ENCODE measurements around the gene DMAC2L. TPM values are rescaled to one million over a fixed set of nuclear protein-coding genes. Genes with fewer than 3 reads are reported as not detected.

Gene DMAC2L
- total RNA-seq, 1 experiment from 2014 or later: 14.0 TPM

DNA sequence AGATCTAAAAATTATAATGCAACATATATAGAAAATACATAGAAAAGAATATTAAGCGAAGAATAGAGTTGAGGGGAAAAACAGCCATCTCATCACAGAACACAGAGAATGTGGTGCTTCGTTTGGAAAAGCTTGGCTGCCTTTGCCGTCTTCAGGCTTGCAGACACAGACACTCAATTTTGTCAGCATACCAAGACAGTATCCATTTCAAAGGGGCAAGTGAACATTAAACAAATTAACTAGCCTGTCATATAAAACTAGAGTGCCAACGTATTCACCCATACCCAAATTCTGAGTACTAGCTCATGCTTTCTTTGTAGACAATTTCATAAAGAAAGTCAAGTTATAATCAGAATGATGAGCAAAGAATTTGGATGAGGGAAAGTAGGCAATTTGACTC lies 40.5 kb downstream of the DMAC2L start:
- BruUV-seq (replicated peaks): no TSS peak
- ChIA-PET POLR2A (no interaction called here), CTCF (no interaction called here)
- Histone ChIP-seq H3K4me3 (ENCODE audit: low read depth in 2 of 2, low read length in 2 of 2) (no peak overlapping the region), H3K27me3 (ENCODE audit: control insufficient read depth, insufficient read depth, low read length) (no peaks in the 10 kb centered on the region), H3K4me1 (ENCODE audit: control insufficient read depth, insufficient read depth, low read length) (no peaks in the 10 kb centered on the region), H3K27ac (ENCODE audit: low read length) (no peak overlapping the region), H3K36me3 (ENCODE audit: control insufficient read depth, insufficient read depth, low read length) (no peaks in the 10 kb centered on the region), H3K9me3 (ENCODE audit: control insufficient read depth, insufficient read depth, low read depth, low read length) (no peaks in the 10 kb centered on the region)
- DNase-seq (ENCODE audit: low read depth, low spot score) (no peak), ATAC-seq (no peak)
- TF ChIP-seq, protein P1, sequence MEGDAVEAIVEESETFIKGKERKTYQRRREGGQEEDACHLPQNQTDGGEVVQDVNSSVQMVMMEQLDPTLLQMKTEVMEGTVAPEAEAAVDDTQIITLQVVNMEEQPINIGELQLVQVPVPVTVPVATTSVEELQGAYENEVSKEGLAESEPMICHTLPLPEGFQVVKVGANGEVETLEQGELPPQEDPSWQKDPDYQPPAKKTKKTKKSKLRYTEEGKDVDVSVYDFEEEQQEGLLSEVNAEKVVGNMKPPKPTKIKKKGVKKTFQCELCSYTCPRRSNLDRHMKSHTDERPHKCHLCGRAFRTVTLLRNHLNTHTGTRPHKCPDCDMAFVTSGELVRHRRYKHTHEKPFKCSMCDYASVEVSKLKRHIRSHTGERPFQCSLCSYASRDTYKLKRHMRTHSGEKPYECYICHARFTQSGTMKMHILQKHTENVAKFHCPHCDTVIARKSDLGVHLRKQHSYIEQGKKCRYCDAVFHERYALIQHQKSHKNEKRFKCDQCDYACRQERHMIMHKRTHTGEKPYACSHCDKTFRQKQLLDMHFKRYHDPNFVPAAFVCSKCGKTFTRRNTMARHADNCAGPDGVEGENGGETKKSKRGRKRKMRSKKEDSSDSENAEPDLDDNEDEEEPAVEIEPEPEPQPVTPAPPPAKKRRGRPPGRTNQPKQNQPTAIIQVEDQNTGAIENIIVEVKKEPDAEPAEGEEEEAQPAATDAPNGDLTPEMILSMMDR (IDR thresholded peaks at IDR 0.05): no peak
- TF ChIP-seq POLR2AphosphoS5 (IDR thresholded peaks at IDR 0.05; ENCODE audit: low read depth, low read length) (no peak), TCF7L2 (IDR thresholded peaks at IDR 0.05; ENCODE audit: low read depth, low read length) (no peak), SIN3A (IDR thresholded peaks at IDR 0.05; ENCODE audit: borderline replicate concordance, insufficient read depth, low read depth, low read length) (no peak)
- TF ChIP-seq, protein P2, sequence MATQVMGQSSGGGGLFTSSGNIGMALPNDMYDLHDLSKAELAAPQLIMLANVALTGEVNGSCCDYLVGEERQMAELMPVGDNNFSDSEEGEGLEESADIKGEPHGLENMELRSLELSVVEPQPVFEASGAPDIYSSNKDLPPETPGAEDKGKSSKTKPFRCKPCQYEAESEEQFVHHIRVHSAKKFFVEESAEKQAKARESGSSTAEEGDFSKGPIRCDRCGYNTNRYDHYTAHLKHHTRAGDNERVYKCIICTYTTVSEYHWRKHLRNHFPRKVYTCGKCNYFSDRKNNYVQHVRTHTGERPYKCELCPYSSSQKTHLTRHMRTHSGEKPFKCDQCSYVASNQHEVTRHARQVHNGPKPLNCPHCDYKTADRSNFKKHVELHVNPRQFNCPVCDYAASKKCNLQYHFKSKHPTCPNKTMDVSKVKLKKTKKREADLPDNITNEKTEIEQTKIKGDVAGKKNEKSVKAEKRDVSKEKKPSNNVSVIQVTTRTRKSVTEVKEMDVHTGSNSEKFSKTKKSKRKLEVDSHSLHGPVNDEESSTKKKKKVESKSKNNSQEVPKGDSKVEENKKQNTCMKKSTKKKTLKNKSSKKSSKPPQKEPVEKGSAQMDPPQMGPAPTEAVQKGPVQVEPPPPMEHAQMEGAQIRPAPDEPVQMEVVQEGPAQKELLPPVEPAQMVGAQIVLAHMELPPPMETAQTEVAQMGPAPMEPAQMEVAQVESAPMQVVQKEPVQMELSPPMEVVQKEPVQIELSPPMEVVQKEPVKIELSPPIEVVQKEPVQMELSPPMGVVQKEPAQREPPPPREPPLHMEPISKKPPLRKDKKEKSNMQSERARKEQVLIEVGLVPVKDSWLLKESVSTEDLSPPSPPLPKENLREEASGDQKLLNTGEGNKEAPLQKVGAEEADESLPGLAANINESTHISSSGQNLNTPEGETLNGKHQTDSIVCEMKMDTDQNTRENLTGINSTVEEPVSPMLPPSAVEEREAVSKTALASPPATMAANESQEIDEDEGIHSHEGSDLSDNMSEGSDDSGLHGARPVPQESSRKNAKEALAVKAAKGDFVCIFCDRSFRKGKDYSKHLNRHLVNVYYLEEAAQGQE (IDR thresholded peaks at IDR 0.05; ENCODE audit: insufficient read depth in 1 of 2, low read depth in 2 of 2, low read length in 1 of 2): no peak
- in situ Hi-C loops (cut with HindIII; ENCODE audit: low pct_unique_long_range_greater_than_20kb, low sequenced_read_pairs): no loop called here
- intact Hi-C loops (cut with micrococcal nuclease; ENCODE audit: unreplicated experiment): no loop called here

DNA sequence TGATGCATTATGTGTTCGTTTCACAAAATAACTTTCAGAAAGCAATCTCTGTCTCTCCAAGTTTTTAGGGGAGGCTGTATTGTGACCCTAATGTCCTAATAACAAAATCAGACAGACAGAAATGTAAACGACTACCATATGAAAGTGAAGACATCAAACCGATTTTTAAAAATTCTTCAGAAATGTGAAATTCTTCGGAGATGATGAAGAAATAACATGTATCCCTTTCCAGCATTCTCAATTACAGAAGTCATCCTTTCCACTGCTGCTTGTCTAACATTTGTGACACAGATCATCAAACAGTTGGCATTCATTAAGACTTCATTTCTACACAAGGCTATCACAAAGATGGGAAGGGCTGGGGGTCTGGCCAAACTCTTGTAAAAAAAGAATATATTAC lies 41.0 kb downstream of the DMAC2L start:
- Histone ChIP-seq H3K27me3 (ENCODE audit: control insufficient read depth, insufficient read depth, low read length) (no peaks in the 10 kb centered on the region), H3K27ac (ENCODE audit: low read length) (no peak overlapping the region), H3K4me3 (ENCODE audit: low read depth in 2 of 2, low read length in 2 of 2) (no peak overlapping the region), H3K9me3 (ENCODE audit: control insufficient read depth, insufficient read depth, low read depth, low read length) (no peaks in the 10 kb centered on the region), H3K36me3 (ENCODE audit: control insufficient read depth, insufficient read depth, low read length) (no peaks in the 10 kb centered on the region), H3K4me1 (ENCODE audit: control insufficient read depth, insufficient read depth, low read length) (no peaks in the 10 kb centered on the region)
- DNase-seq (ENCODE audit: low read depth, low spot score): no peak
- BruUV-seq (replicated peaks): no TSS peak
- in situ Hi-C loops (cut with HindIII; ENCODE audit: low pct_unique_long_range_greater_than_20kb, low sequenced_read_pairs): no loop called here
- intact Hi-C loops (cut with micrococcal nuclease; ENCODE audit: unreplicated experiment): no loop called here
- ChIA-PET CTCF (no interaction called here), POLR2A (interaction anchor here (0.6 kb wide), 1 partner anchor 21 kb away, joined by 3 read pairs; no protein-coding TSS in a partner anchor)
- TF ChIP-seq, protein P2 (IDR thresholded peaks at IDR 0.05; ENCODE audit: insufficient read depth in 1 of 2, low read depth in 2 of 2, low read length in 1 of 2): no peak
- no peak for TF ChIP-seq POLR2AphosphoS5 (IDR thresholded peaks at IDR 0.05; ENCODE audit: low read depth, low read length)
- TF ChIP-seq, protein P1 (IDR thresholded peaks at IDR 0.05): no peak
- no peak for TF ChIP-seq TCF7L2 (IDR thresholded peaks at IDR 0.05; ENCODE audit: low read depth, low read length)
- no peak for ATAC-seq
